OCI-LY7 (cell line): Measurements from ENCODE around the gene EHBP1. TPM values are rescaled to one million over a fixed set of nuclear protein-coding genes. Genes with fewer than 3 reads are reported as not detected.
"Not testable (repeated sequence)": the region's sequence is repeated elsewhere in the genome, so short reads cannot be mapped to it uniquely, and the experiment has no call there.

Experiments
- BruUV-seq: library from RNA; stranded (reverse); fragments of 400-500 nt; replicated peaks from 2 replicates; lab custom pipeline; 2021; lab: Mats Ljungman, UMichigan
- CTCF ChIA-PET: fragments of 300-600 bp; sonication (Branson Sonifier 250); formaldehyde crosslinking; loops from one replicate; lab custom pipeline; 2022; ENCODE audit warnings: antibody characterized with exemption; ENCODE audit not compliant: unreplicated experiment; lab: Charles Lee
- POLR2A ChIA-PET: fragments of 300-600 bp; sonication (Branson Sonifier 250); formaldehyde crosslinking; loops from one replicate; lab custom pipeline; 2022; ENCODE audit warnings: antibody characterized with exemption; lab: Charles Lee
- DNase-seq: peaks from one replicate; pipeline ENCODE4 v3.0.0-alpha.2; 2015; ENCODE audit warnings: low spot score
- H2AFZ ChIP-seq: fragments of 200-600 bp; sonication (generic), shearing (Covaris generic); 2 replicates; pipeline ENCODE4 v1.6.1; 2014; ENCODE audit warnings: mild to moderate bottlenecking, antibody characterized with exemption, low read length, moderate library complexity
- H3K27ac ChIP-seq: fragments of 200-600 bp; sonication (generic); 2 replicates; pipeline ENCODE4 v1.5.1; 2014; ENCODE audit warnings: mixed run types, low read depth, mild to moderate bottlenecking, moderate library complexity, low read length, inconsistent platforms; ENCODE audit not compliant: poor library complexity, severe bottlenecking
- H3K36me3 ChIP-seq: fragments of 200-600 bp; sonication (generic); 2 replicates; pipeline ENCODE4 v1.6.1; 2014; ENCODE audit warnings: mild to moderate bottlenecking, antibody characterized with exemption, low read length, moderate library complexity, mixed read lengths; ENCODE audit not compliant: insufficient read depth
- H3K4me1 ChIP-seq: fragments of 200-600 bp; sonication (generic); 2 replicates; pipeline ENCODE4 v1.5.1; 2014; ENCODE audit warnings: mild to moderate bottlenecking, low read length; ENCODE audit not compliant: insufficient read depth, poor library complexity, severe bottlenecking
- H3K4me2 ChIP-seq: fragments of 200-600 bp; sonication (generic); 2 replicates; pipeline ENCODE4 v1.6.1; 2014; ENCODE audit warnings: mild to moderate bottlenecking, low read length
- H3K4me3 ChIP-seq: fragments of 200-600 bp; sonication (generic); 2 replicates; pipeline ENCODE4 v1.5.1; 2014; ENCODE audit warnings: mild to moderate bottlenecking, low read depth, low read length; ENCODE audit not compliant: poor library complexity, severe bottlenecking
- H3K79me2 ChIP-seq: fragments of 200-600 bp; sonication (generic); 2 replicates; pipeline ENCODE4 v1.6.1; 2016; ENCODE audit warnings: low read depth, mild to moderate bottlenecking, low read length, moderate library complexity, mixed read lengths; ENCODE audit not compliant: insufficient read depth
- H3K9me2 ChIP-seq: fragments of 200-600 bp; sonication (generic); 2 replicates; pipeline ENCODE4 v1.6.1; 2016; ENCODE audit warnings: mild to moderate bottlenecking, low read length, mixed read lengths; ENCODE audit not compliant: insufficient read depth
- H3K9me3 ChIP-seq: fragments of 200-600 bp; sonication (generic); 2 replicates; pipeline ENCODE4 v1.6.1; 2014; ENCODE audit warnings: mild to moderate bottlenecking, mixed run types, low read length, mixed read lengths
- H4K20me1 ChIP-seq: fragments of 200-600 bp; sonication (generic); 2 replicates; pipeline ENCODE4 v1.6.1; 2014; ENCODE audit warnings: mild to moderate bottlenecking, antibody characterized with exemption, low read length, moderate library complexity, mixed read lengths; ENCODE audit not compliant: insufficient read depth
- EZH2phosphoT487 ChIP-seq: fragments of 200-600 bp; sonication (generic); IDR thresholded peaks from 2 replicates; pipeline ENCODE4 v1.6.1; 2018; ENCODE audit warnings: low read depth, borderline replicate concordance, mild to moderate bottlenecking, mixed run types, antibody characterized with exemption, low read length, moderate library complexity, mixed read lengths
- intact Hi-C: fragments of 100-400 bp; cut with micrococcal nuclease; formaldehyde crosslinking; loops from one replicate; pipeline ENCODE4 v1.10.0; 2022; ENCODE audit not compliant: unreplicated experiment
- total RNA-seq, 2 experiments: library from RNA; depleted of rRNA in 1 of 2; stranded (reverse); fragments of >200 nt in 1 of 2; shearing (Covaris generic) in 1 of 2; gene quantifications; 2 replicates each; pipeline ENCODE4 v1.2.3, GENCODE V29; 2014 to 2022
- TF ChIP-seq, protein P1 (sequence below): fragments of 200-600 bp; sonication (generic); conservative IDR thresholded peaks from 2 replicates; pipeline ENCODE4 v1.5.1; 2014; ENCODE audit warnings: mild to moderate bottlenecking, antibody characterized with exemption, low read length, moderate library complexity, mixed read lengths

The EHBP1 gene
- total RNA-seq, 2 experiments from 2014 or later, result 26.8 to 34.1 TPM

DNA sequence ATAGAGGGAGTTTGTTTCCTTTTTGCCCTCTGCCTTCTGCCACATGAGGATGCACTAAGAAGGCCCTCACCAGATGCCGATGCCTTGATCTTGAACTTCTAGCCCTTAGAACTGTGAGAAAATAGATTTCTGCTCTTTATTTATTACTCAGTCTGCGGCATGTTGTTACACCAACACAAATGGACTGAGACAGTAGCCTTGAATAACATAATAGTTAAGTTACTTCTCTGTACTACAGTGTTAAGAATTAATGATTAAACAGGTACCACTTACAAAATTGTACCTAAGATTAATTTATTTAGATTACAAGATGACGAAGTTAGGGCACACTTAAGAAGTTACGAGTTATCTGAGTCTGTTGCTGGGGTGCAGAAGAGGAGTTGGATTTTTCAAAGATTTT lies 42.4 kb downstream of the EHBP1 start:
- TF ChIP-seq, protein P1, sequence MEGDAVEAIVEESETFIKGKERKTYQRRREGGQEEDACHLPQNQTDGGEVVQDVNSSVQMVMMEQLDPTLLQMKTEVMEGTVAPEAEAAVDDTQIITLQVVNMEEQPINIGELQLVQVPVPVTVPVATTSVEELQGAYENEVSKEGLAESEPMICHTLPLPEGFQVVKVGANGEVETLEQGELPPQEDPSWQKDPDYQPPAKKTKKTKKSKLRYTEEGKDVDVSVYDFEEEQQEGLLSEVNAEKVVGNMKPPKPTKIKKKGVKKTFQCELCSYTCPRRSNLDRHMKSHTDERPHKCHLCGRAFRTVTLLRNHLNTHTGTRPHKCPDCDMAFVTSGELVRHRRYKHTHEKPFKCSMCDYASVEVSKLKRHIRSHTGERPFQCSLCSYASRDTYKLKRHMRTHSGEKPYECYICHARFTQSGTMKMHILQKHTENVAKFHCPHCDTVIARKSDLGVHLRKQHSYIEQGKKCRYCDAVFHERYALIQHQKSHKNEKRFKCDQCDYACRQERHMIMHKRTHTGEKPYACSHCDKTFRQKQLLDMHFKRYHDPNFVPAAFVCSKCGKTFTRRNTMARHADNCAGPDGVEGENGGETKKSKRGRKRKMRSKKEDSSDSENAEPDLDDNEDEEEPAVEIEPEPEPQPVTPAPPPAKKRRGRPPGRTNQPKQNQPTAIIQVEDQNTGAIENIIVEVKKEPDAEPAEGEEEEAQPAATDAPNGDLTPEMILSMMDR, result no peak
- TF ChIP-seq EZH2phosphoT487, result no peak
- intact Hi-C loops, result no loop called here
- Histone ChIP-seq H3K36me3 (no peaks in the 10 kb centered on the region), H4K20me1 (0 out of 2 replicates have a peak, but pooled peaks cover 4% of the 10 kb centered on the region), H3K4me3 (no peak overlapping the region), H3K79me2 (no peaks in the 10 kb centered on the region), H3K9me2 (no peaks in the 10 kb centered on the region), H3K4me1 (no peaks in the 10 kb centered on the region), H3K27ac (no peak overlapping the region), H3K9me3 (no peaks in the 10 kb centered on the region), H3K4me2 (no peak overlapping the region), H2AFZ (no peak overlapping the region)
- BruUV-seq, result no TSS peak
- DNase-seq, result no peak
- CTCF ChIA-PET, result no interaction called here
- POLR2A ChIA-PET, result no interaction called here

DNA sequence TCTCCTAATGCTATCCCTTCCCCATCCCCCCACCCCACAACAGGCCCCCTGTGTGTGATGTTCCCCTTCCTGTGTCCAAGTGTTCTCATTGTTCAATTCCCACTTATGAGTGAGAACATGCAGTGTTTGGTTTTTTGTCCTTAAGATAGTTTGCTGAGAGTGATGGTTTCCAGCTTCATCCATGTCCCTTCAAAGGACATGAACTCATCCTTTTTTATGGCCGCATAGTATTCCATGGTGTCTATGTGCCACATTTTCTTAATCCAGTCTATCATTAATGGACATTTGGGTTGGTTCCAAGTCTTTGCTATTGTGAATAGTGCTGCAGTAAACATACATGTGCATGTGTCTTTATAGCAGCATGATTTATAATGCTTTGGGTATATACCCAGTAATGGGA lies 43.6 kb downstream of the EHBP1 start:
- CTCF ChIA-PET, BruUV-seq: not testable (repeated sequence)

DNA sequence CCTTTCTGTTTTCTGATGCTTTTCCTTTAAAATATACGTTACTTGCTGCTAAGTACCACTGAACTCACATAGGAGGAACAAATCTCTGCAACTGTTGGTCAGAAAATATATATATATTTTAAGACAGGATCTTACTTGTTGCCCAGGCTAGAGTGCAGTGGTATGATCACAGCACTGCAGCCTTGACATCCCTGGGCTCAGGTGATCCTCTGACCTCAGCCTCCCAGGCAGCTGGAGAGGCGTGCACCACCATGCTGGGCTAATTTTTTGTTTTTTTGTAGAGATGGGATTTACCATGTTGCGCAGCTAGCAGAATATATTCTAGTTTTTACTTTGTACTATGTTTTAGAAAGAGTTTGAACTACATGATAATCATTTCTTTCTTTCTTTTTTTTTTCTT lies 51.5 kb downstream of the EHBP1 start:
- CTCF ChIA-PET, result no interaction called here
- DNase-seq, result no peak
- no peak overlapping the region for H3K4me2 ChIP-seq
- no peaks in the 10 kb centered on the region for H3K4me1 ChIP-seq
- no peaks in the 10 kb centered on the region for H3K36me3 ChIP-seq
- intact Hi-C loops, result no loop called here
- H3K27ac ChIP-seq, result no peak overlapping the region
- POLR2A ChIA-PET, result interaction anchor here (0.6 to 1.3 kb wide), 4 partner anchors 11 to 740 kb away, joined by 3 to 10 read pairs (median 4); no protein-coding TSS in a partner anchor
- no peak overlapping the region for H2AFZ ChIP-seq
- no peaks in the 10 kb centered on the region for H4K20me1 ChIP-seq
- H3K79me2 ChIP-seq, result no peaks in the 10 kb centered on the region
- H3K9me3 ChIP-seq, result no peaks in the 10 kb centered on the region
- no peaks in the 10 kb centered on the region for H3K9me2 ChIP-seq
- H3K4me3 ChIP-seq, result no peak overlapping the region
- no peak for TF ChIP-seq EZH2phosphoT487
- TF ChIP-seq, protein P1, result no peak
- BruUV-seq, result no TSS peak

More for the DNA sequence above, 43.6 kb downstream of the EHBP1 start:
- H3K27ac ChIP-seq, H2AFZ ChIP-seq, H3K4me1 ChIP-seq, H3K36me3 ChIP-seq, DNase-seq, POLR2A ChIA-PET, H3K4me3 ChIP-seq, H3K9me3 ChIP-seq, H4K20me1 ChIP-seq, intact Hi-C loops, H3K9me2 ChIP-seq, H3K4me2 ChIP-seq, H3K79me2 ChIP-seq: not testable (repeated sequence)
